ENCODE results near the gene CCT6B. TPM values are rescaled to one million over a fixed set of nuclear protein-coding genes. Genes with fewer than 3 reads are reported as not detected.

The CCT6B gene
- total and polyA plus RNA-seq, 9 of the 15 experiments (the other 6 are each of a cell fraction or from before 2014, with no cell fraction given): 0.25 to 0.91 (median 0.58) TPM

- TF ChIP-seq ZBTB11 (CRISPR knock-in tag; IDR thresholded peaks at IDR 0.05) (peak in 1 of 3 experiments; percentile 77; a peak in 2 of 6 replicates), E2F5 (CRISPR knock-in tag; IDR thresholded peaks at IDR 0.05) (0 out of 2 replicates have a peak, but pooled peaks have one; percentile 43), ZNF197 (CRISPR knock-in tag; IDR thresholded peaks at IDR 0.05; ENCODE audit: low read depth) (0 out of 2 replicates have a peak, but pooled peaks have one; percentile 49), NFIC (IDR thresholded peaks at IDR 0.05) (peak; percentile 50), FOXK1 (CRISPR knock-in tag; IDR thresholded peaks at IDR 0.05; ENCODE audit: borderline replicate concordance) (no peak), TEAD2 (tag; IDR thresholded peaks at IDR 0.05) (no peak), TBL1XR1 (IDR thresholded peaks at IDR 0.05; ENCODE audit: low read length in 2 of 2) (peak in 1 of 2 experiments; percentile 56; a peak in 2 of 4 replicates), CBX3 (IDR thresholded peaks at IDR 0.05; ENCODE audit: borderline replicate concordance in 1 of 2, low read length in 2 of 2) (no peak), ZNF408 (CRISPR knock-in tag; IDR thresholded peaks at IDR 0.05; ENCODE audit: low read depth) (no peak), ZNF316 (IDR thresholded peaks at IDR 0.05) (peak; percentile 39; the same call in 1 of the 2 replicates), POLR2B (IDR thresholded peaks at IDR 0.05; ENCODE audit: low read depth, partially characterized antibody) (peak; percentile 94), NKRF (IDR thresholded peaks at IDR 0.05; ENCODE audit: borderline replicate concordance) (peak; percentile 44; the same call in 1 of the 2 replicates), SMAD3 (CRISPR knock-in tag; conservative IDR thresholded peaks at IDR 0.05) (no peak), BRF2 (IDR thresholded peaks at IDR 0.05; ENCODE audit: borderline replicate concordance, insufficient read depth, insufficient read length) (no peak), PHB2 (IDR thresholded peaks at IDR 0.05; ENCODE audit: low read depth) (no peak), FOXK2 (conservative IDR thresholded peaks at IDR 0.05 in 1 of 2, IDR thresholded peaks at IDR 0.05 in 1 of 2; ENCODE audit: low read depth in 2 of 2) (peak; percentile 65 to 67), CTBP1 (IDR thresholded peaks at IDR 0.05; ENCODE audit: borderline replicate concordance) (peak; percentile 45; the same call in 1 of the 2 replicates), NCOA2 (IDR thresholded peaks at IDR 0.05; ENCODE audit: partially characterized antibody in 2 of 2) (no peak)
Observed at GRCh38 chr17:34961093-34961911, at the start of gene CCT6B, which contains the start of gene ZNF830 (continued).
